Right cardiac atrium (tissue), 5 donors: Measurements from ENCODE around the gene DCTN4. TPM values are rescaled to one million over a fixed set of nuclear protein-coding genes. Genes with fewer than 3 reads are reported as not detected.
A peak's percentile ranks its signal among the peaks of the same experiment; 100 is the strongest.

ENCODE experiments used
- ATAC-seq, 2 donors: fragments of 200-7000 bp; cut with Tn5 transposase; one replicate each; pipeline versions ENCODE4 v1.8.0 to v1.9.1; 2020; ENCODE audit warnings: moderate library complexity in 2 of 2, mild to moderate bottlenecking in 1 of 2
- DNase-seq, 3 donors: peaks; one replicate each; pipeline ENCODE4 v3.0.0-alpha.2; 2020
- H3K27ac ChIP-seq: one replicate; pipeline ENCODE4 v1.5.1; 2013; ENCODE audit warnings: mild to moderate bottlenecking, low read length, control low read depth, moderate library complexity
- H3K27me3 ChIP-seq: one replicate; pipeline ENCODE4 v1.6.1; 2013; ENCODE audit not compliant: control insufficient read depth, insufficient read depth
- H3K4me1 ChIP-seq: one replicate; pipeline ENCODE4 v1.6.1; 2013; ENCODE audit warnings: low read length; ENCODE audit not compliant: control insufficient read depth, insufficient read depth
- H3K4me3 ChIP-seq: one replicate; pipeline ENCODE4 v1.5.1; 2013; ENCODE audit warnings: low read length, control low read depth
- H3K9me3 ChIP-seq: one replicate; pipeline ENCODE4 v1.6.1; 2013; ENCODE audit warnings: low read length; ENCODE audit not compliant: control insufficient read depth
- WGBS: extraction: QIAGEN DNeasy Blood & Tissue Kit; methylation state at CpG from one replicate; pipeline ENCODE4 v1.1.7; 2013; 5-methylcytosine and 5-hydroxymethylcytosine counted together
- intact Hi-C, 4 donors: fragments of 100-400 bp; cut with DNase I; formaldehyde crosslinking; loops; one replicate each; pipeline versions ENCODE4 v1.11.0 to v1.14.0; 2022 to 2023
- polyA plus RNA-seq: library from polyadenylated mRNA; stranded (reverse); fragments of 200-250 nt; gene quantifications from one replicate; pipeline ENCODE4 v1.2.3, GENCODE V29; 2013
- total RNA-seq, 4 donors: library from RNA; stranded (reverse); fragmentation: NEBNext Ultra II Directional; extraction: Animal tissue kit (Norgen Biotek cat#: 25700); gene quantifications; one replicate each; pipeline ENCODE4 v1.2.1, GENCODE V29; 2021
- donor health status: healthy with polysubstance abuse.
- donor health status: DM: no; HTN: yes; CAD: no.
- donor health status: DM: no; HTN: no; CAD: no.
- donor health status: DM: no; HTN: yes; CAD: no; lungs with severe emphysema.
- donor health status: DM: yes; HTN: yes; CAD: no.

DCTN4 gene
- total and polyA plus RNA-seq, 5 donors, result 22.7 to 51.6 (median 44.5) TPM

DNA sequence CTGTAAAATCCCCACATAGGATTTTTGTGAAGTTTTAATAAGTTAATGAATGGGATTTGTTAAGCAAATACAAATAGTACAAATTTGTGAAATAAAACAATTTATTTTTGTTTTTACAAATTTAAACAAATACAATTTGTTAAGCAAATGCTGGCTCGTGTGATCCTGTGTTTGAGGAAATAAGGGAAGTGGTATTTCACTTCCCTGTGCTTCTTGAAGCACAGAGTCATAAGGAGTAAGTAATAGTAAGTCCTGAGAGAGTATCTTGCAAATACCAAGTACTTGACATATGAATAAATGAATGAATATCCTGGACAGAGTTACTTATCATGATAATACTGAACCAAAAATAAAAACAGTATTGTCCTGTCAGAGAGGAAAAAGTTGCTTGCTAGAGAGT lies 28.8 kb upstream of the DCTN4 start:
- Histone ChIP-seq H3K27ac (no peak overlapping the region), H3K4me3 (no peak overlapping the region), H3K27me3 (no peaks in the 10 kb centered on the region), H3K9me3 (no peaks in the 10 kb centered on the region), H3K4me1 (peaks cover 15% of the 10 kb centered on the region)
- 40% methylated on average over 1 of the region's 1 CpG for WGBS
- ATAC-seq, result no peak
- intact Hi-C loops, result no loop called here
- DNase-seq, result no peak

DNA sequence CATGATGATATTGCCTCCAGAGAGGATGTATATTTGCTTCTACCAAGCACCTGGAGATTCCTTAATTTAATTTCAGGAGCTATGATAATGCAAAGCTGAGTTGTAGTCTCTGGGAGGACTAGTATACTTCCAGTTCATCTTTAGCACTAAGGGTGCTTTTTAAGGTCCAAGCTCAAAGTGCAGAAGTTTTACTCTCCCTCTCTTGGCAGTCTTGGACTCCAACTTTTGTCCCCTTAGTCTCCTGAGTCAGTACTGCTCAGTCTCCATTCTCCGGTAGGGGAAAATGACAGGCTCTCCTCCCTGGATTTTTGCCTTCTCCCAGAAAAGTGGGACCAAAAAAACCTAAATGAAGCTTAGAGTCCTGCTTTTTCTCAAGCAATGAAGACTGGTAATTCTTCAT lies 28.1 kb upstream of the DCTN4 start:
- Histone ChIP-seq H3K27ac (no peak overlapping the region), H3K27me3 (no peaks in the 10 kb centered on the region), H3K9me3 (no peaks in the 10 kb centered on the region), H3K4me1 (peaks cover 16% of the 10 kb centered on the region), H3K4me3 (peak overlapping the region; percentile 32)
- ATAC-seq (no peak), DNase-seq (no peak)
- intact Hi-C loops, result no loop called here
- WGBS, result 65% methylated on average over 1 of the region's 1 CpG

DNA sequence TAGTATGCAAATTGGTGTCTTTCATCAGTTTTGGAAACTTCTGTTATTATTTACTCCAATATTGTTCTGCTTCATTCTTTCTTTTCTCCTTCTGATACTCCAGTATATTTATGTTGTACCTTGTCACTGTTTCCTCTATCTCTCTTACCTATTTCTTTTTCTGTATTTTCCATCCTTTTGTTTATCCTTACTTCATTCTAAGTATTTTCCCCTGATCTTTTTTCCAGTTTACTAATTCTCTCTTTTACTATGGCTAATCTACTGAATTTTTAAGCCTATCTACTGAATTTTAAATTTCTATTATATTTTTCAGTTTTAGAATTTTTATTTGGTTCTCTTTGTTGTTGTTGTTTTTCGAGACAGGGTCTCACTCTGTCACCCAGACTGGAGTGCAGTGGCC lies 27.1 kb upstream of the DCTN4 start:
- Histone ChIP-seq H3K27me3 (no peaks in the 10 kb centered on the region), H3K4me1 (peaks cover 16% of the 10 kb centered on the region), H3K4me3 (no peak overlapping the region), H3K27ac (no peak overlapping the region), H3K9me3 (no peaks in the 10 kb centered on the region)
- intact Hi-C loops, result no loop called here
- no peak for DNase-seq
- WGBS, result 96% methylated on average over 1 of the region's 1 CpG
- ATAC-seq, result no peak

DNA sequence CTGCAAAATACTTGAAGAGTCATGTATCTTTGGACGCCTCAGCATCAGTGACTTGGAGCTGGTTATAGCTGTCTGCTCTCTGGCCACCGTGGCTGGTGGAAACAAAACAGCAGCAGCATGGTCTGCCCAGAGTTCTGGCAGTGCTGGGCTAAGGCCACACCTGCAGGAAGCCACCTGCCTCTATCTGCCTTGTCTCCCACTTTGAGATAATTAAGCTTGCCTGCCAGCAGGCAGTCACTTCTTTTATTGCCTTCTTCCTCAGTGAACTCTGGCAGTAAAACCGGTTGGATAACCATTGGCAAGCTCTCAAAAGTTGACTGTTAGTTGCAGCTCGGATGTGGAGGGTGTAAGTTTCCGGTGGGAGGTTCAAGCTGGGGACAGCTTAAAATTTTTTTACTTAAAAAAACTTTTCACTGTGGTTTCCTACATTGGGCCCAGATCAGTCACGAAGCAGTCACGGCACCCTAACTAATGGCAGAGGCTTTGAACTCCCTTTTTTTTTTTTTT lies 24.7 kb upstream of the DCTN4 start:
- no peak overlapping the region for H3K4me3 ChIP-seq
- intact Hi-C loops, result no loop called here
- DNase-seq, result peak; percentile 59 to 72 (median 68)
- H3K9me3 ChIP-seq, result no peaks in the 10 kb centered on the region
- 4% methylated on average over 7 of the region's 7 CpGs for WGBS
- H3K27ac ChIP-seq, result peak overlapping the region; percentile 99
- no peaks in the 10 kb centered on the region for H3K27me3 ChIP-seq
- peak; percentile 58 to 60 for ATAC-seq
- H3K4me1 ChIP-seq, result peaks cover 10% of the 10 kb centered on the region

DNA sequence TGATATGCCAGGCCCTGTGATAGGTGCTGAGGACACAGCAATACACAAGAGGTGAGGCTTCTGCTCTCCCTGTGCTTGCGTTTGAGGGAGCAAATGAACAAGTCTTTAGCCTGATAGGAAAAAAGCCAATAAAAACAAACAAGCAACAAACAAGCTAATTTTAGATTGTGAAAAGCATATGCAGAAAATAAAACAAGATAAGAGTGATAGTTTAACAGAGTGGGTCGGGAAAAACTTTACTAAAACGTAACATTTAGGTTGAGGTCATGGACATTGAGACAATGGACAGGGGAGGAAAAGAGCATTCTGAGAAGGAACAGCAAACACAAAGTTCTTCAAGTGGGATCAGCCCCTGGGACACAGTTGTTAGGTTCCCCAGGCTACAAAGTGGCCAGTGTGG lies 24.0 kb upstream of the DCTN4 start:
- 19% methylated on average over 3 of the region's 3 CpGs for WGBS
- H3K4me1 ChIP-seq, result peaks cover 10% of the 10 kb centered on the region
- peak overlapping the region; percentile 99 for H3K27ac ChIP-seq
- H3K27me3 ChIP-seq, result no peaks in the 10 kb centered on the region
- ATAC-seq, result no peak
- no peaks in the 10 kb centered on the region for H3K9me3 ChIP-seq
- intact Hi-C loops, result no loop called here
- no peak overlapping the region for H3K4me3 ChIP-seq
- DNase-seq, result no peak

DNA sequence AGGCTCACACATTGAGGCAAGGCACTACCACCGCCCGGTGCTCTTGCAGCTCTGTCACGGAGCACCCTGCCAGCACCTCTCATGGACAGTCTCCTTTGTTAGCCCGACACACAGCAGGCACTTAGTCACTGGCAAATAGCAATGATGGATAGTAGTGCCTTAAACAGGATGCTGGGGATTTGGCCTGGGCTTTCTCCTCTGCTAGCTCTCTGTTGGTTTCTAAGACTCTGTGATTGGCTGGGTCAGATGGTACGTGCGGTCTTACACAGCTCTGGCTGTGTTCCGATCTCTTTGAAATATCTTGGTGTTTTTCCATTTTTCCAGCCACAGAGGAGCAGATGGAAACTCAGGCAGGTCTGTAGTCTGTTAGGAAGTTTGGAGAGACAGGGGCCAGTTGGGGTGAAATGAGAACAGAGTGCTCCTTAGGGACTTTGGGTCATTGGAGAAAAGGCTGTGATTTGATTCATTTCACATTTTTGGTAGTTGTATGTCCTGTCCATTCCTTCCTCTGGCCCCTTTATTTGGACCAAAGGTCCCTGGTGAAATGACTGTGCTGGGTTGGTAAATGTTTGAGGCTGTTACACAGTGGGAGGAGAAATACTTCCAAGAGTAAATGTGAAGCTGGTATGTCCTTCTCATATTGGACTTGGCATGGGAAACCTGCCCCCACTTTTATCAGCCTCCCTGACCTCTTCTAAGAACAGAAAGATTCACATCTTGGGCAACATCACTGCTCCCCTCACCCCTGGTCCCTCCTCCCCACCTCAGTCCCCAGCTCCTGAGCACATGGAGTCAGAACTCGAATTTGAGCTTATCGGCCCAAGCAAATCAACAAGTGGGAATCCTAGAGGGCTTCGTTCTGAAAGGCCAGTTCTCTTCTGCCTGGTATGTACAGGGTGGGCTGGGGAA lies 23.1 kb upstream of the DCTN4 start:
- no peaks in the 10 kb centered on the region for H3K9me3 ChIP-seq
- H3K27me3 ChIP-seq, result no peaks in the 10 kb centered on the region
- peak overlapping the region; percentile 29 for H3K4me3 ChIP-seq
- 48% methylated on average over 10 of the region's 10 CpGs for WGBS
- H3K4me1 ChIP-seq, result peaks cover 9% of the 10 kb centered on the region
- intact Hi-C loops, result no loop called here
- ATAC-seq, result peak; percentile 68 to 80
- peak; percentile 77 to 88 (median 83) for DNase-seq
- peak overlapping the region; percentile 97 for H3K27ac ChIP-seq

DNA sequence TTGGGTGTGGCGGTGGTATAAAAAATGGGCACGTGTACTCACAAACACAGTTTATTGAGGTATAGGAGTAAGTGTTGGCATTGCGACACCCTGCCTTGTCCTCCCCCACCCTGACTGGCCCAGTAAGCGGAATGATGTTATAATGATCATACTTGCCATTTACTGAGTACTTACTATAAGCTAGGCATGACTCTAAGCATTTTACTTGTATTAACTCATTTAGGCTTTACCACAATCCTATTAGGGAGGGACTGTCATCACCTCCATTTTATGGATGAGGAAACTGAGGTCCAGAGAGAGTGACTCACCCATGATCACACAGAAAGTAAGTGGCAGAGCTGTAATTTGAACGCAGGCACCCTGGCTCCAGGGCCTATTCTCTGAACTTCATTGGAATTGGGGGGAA lies 22.0 kb upstream of the DCTN4 start:
- Histone ChIP-seq H3K27me3 (no peaks in the 10 kb centered on the region), H3K4me3 (no peak overlapping the region), H3K4me1 (peaks cover 8% of the 10 kb centered on the region), H3K9me3 (no peaks in the 10 kb centered on the region), H3K27ac (peak overlapping the region; percentile 92)
- DNase-seq (no peak), ATAC-seq (no peak)
- intact Hi-C loops, result no loop called here
- 87% methylated on average over 5 of the region's 5 CpGs for WGBS

DNA sequence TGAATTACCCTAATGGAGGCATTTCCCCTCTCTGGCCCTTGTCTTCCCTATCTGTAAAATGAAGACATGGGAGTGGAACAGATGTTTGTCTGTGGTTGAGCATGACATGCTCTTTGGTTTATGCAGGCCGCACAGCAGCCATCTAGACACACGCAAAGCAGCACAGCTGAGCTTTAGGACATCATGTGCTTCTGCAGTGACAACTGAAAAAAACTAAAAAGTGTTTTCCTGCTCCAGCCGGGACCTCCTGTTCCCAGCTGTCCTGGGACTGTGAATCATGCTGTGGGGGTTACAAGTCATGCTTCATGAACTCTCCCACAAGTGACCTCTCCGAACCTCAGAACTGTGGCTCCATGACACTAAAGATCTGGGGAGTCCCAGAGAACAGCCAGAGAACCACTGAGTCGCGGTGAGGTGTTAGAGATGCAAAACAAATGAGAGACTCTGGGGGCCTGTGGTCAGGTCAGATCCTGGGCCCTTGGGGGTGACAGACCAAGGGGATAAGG lies 21.4 kb upstream of the DCTN4 start:
- H3K4me3 ChIP-seq, result peak overlapping the region; percentile 84
- intact Hi-C loops, result no loop called here
- H3K4me1 ChIP-seq, result peaks cover 8% of the 10 kb centered on the region
- H3K27ac ChIP-seq, result peak overlapping the region; percentile 92
- WGBS, result 51% methylated on average over 6 of the region's 6 CpGs
- H3K27me3 ChIP-seq, result no peaks in the 10 kb centered on the region
- peak in 2 of 3 donors; percentile 48 to 58 for DNase-seq
- ATAC-seq, result peak; percentile 1 to 8
- H3K9me3 ChIP-seq, result no peaks in the 10 kb centered on the region

DNA sequence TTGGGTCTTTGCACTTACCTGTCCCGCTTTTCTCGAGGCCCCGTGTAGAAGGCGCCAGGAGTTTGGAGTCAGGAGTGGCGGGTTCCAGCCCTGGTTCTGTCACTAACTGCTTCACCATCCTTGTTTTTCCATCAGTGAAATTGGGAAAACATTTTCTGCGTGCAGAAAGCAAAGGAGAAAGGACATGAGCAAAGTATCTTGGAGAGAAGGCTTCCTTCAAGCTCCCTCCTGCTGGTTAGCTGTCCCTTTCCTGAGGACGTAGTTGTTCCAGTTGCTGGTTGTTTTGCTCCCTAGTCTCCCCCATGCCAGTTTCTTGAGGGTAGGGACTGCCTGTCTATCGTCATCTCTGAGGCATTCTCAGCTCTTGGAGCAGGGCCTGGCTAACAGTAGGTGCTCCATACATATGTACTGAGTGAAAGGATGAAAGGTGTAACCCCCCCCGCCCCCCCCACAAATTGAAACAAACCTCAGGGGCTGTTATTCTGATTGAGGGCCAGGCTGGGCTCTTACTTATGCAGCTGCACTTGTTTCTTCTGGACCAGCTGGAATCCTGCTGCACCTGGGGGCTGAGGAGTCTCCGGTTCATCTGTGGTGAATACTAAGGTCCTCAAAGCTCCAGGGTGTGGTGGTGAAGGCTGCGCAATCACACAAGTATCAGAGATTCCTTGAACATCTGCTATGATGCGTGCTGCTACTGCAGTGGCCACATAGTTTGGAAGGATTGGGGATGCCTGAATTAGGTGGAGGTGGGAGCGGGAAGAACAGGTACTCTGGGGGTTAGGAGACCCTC lies 20.8 kb upstream of the DCTN4 start:
- DNase-seq (no peak), ATAC-seq (no peak)
- intact Hi-C loops, result no loop called here
- no peaks in the 10 kb centered on the region for H3K9me3 ChIP-seq
- WGBS, result 42% methylated on average over 13 of the region's 13 CpGs
- H3K4me3 ChIP-seq, result peak overlapping the region; percentile 84
- no peaks in the 10 kb centered on the region for H3K27me3 ChIP-seq
- H3K27ac ChIP-seq, result peak overlapping the region; percentile 92
- peaks cover 8% of the 10 kb centered on the region for H3K4me1 ChIP-seq

DNA sequence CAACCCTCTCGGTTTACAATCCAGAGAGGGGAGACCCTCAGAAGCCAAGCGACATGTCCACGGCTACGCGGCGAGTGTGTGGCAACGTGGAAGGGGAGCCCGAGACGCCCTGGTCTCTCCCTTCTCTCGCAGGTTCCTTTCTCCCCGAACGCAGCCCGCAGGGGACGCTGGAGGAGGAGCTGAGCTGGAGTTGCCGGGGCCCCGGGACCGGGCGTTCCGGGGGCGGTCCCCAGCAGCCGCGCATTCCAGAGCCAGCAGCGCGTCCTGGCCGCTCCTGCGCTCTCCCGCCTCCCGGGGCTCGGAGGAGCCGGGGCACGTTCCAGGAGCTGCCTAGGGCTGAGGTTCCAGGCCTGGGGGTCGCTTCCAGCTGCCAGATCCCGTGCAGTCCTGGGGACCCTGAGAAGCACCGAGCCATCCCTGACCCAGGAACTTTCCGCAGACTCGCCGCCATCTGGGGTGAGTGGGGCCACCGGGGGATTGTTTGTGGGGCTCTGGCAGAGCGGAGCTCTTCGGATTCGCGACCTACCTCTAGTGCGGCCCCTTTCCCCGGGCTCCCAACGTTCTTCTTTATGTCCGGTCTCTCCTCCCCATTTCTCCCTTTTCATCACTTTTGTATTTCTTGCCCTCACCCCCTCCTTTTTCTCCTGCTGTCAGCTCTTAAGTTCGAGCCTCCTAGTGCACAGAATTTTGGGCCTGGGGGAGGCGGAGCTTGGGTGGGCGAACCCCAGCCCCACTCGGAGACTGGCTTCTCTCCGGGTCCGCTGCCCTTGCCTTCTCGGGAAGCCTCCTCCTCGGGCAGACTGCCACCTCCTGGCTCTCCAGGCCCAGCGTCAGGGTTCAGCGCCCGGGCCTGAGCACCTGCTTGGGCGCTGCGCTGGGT lies 19.9 kb upstream of the DCTN4 start, which contains the start of gene SMIM3:
SMIM3 (plus strand) TSS at position 241 of the 880 bp plus-strand sequence. CDS start 16,684 bp downstream, outside the sequence.
- H3K9me3 ChIP-seq, result no peaks in the 10 kb centered on the region
- 1% methylated on average over 59 of the region's 59 CpGs for whole genome bisulfite sequencing
- peak within 1 kb of the TSS; percentile 84 for H3K4me3 ChIP-seq
- peaks cover 8% of the 10 kb centered on the region for H3K4me1 ChIP-seq
- H3K27ac ChIP-seq, result peak within 1 kb of the TSS; percentile 92
- ATAC-seq, result peak; percentile 86 to 91
- DNase-seq, result peak; percentile 88 to 94 (median 93)
- H3K27me3 ChIP-seq, result no peaks in the 10 kb centered on the region
- intact Hi-C loops, result no loop called here
